ENCODE measurements around the gene TSC1.

Gene TSC1

DNA sequence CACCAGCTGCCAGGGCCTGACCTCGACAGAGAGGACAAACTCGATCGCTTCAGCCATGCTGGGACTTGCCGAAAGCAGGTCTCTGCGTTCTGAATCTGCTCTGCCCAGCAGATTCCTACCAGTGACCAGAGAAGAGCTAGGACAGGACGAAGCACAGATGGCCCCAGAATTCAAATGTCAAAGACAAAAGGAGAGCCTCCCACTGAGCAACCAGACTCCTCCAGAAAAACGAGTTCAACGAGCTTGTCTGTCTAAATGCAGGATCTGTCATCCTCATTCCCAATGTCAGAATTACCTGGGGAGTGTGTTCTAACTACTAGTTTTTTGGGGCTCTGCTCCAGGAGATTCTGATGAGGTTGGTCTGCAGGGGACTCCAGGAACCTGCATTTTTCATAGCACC lies 79.7 kb downstream of the TSC1 start:
- Histone ChIP-seq H3K9me3 (ENCODE audit: insufficient read depth, low read length) (no peaks in the 10 kb centered on the region), H3K27me3 (ENCODE audit: low read length) (no peaks in the 10 kb centered on the region)

DNA sequence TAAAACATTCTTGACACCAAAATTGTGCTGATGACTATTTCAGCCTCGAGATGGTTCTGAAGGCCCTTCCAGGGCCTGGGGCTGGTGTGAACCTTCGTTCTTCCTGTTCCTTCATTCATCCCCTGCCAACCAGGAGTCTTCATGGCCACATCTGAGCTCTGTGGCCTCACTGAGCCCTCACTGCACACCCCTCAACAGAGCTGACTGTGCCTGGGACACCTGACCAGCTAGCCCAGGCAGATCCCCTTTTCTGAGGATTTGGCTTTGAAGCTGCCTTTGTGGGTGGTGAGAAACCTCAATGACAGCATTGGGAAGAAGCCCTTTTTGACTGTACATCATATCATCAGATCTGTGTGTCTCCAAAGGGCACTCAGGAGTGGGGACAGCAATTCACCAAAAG lies 80.1 kb downstream of the TSC1 start:
- Histone ChIP-seq H3K79me2 (ENCODE audit: insufficient read depth, low read length) (no peaks in the 10 kb centered on the region), H3K9ac (ENCODE audit: low read length) (no peak overlapping the region), H4K20me1 (ENCODE audit: low read depth, low read length) (no peaks in the 10 kb centered on the region), H3K4me3 (ENCODE audit: insufficient read depth, low read length, poor library complexity, severe bottlenecking) (no peak overlapping the region), H3K4me2 (ENCODE audit: low read depth, low read length, poor library complexity, severe bottlenecking) (no peak overlapping the region), H3F3A (ENCODE audit: insufficient read depth) (no peaks in the 10 kb centered on the region), H3K36me3 (ENCODE audit: low read length) (no peaks in the 10 kb centered on the region), H3K9me3 (ENCODE audit: insufficient read depth, low read length) (no peaks in the 10 kb centered on the region), H3K9me2 (replicated peaks; ENCODE audit: insufficient read depth, low read length) (no peaks in the 10 kb centered on the region), H3K27me3 (ENCODE audit: low read length) (no peaks in the 10 kb centered on the region), H3K27ac (ENCODE audit: low read depth, low read length) (no peak overlapping the region), H2AFZ (ENCODE audit: low read depth, low read length, severe bottlenecking) (no peak overlapping the region)
- TF ChIP-seq EZH2phosphoT487 (conservative IDR thresholded peaks at IDR 0.05; ENCODE audit: low read length): no peak
- TF ChIP-seq, protein P1, sequence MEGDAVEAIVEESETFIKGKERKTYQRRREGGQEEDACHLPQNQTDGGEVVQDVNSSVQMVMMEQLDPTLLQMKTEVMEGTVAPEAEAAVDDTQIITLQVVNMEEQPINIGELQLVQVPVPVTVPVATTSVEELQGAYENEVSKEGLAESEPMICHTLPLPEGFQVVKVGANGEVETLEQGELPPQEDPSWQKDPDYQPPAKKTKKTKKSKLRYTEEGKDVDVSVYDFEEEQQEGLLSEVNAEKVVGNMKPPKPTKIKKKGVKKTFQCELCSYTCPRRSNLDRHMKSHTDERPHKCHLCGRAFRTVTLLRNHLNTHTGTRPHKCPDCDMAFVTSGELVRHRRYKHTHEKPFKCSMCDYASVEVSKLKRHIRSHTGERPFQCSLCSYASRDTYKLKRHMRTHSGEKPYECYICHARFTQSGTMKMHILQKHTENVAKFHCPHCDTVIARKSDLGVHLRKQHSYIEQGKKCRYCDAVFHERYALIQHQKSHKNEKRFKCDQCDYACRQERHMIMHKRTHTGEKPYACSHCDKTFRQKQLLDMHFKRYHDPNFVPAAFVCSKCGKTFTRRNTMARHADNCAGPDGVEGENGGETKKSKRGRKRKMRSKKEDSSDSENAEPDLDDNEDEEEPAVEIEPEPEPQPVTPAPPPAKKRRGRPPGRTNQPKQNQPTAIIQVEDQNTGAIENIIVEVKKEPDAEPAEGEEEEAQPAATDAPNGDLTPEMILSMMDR (IDR thresholded peaks at IDR 0.05; ENCODE audit: insufficient read depth, low read length, poor library complexity, severe bottlenecking): no peak

More for the DNA sequence above, 79.7 kb downstream of the TSC1 start:
- Histone ChIP-seq H4K20me1 (ENCODE audit: low read depth, low read length) (no peaks in the 10 kb centered on the region), H3K36me3 (ENCODE audit: low read length) (no peaks in the 10 kb centered on the region), H3K79me2 (ENCODE audit: insufficient read depth, low read length) (no peaks in the 10 kb centered on the region), H2AFZ (ENCODE audit: low read depth, low read length, severe bottlenecking) (no peak overlapping the region), H3K4me3 (ENCODE audit: insufficient read depth, low read length, poor library complexity, severe bottlenecking) (no peak overlapping the region), H3K9ac (ENCODE audit: low read length) (no peak overlapping the region), H3K27ac (ENCODE audit: low read depth, low read length) (no peak overlapping the region), H3K4me2 (ENCODE audit: low read depth, low read length, poor library complexity, severe bottlenecking) (no peak overlapping the region), H3F3A (ENCODE audit: insufficient read depth) (no peaks in the 10 kb centered on the region), H3K9me2 (replicated peaks; ENCODE audit: insufficient read depth, low read length) (no peaks in the 10 kb centered on the region)
- no peak for TF ChIP-seq EZH2phosphoT487 (conservative IDR thresholded peaks at IDR 0.05; ENCODE audit: low read length)
- TF ChIP-seq, protein P1 (IDR thresholded peaks at IDR 0.05; ENCODE audit: insufficient read depth, low read length, poor library complexity, severe bottlenecking): no peak

DNA sequence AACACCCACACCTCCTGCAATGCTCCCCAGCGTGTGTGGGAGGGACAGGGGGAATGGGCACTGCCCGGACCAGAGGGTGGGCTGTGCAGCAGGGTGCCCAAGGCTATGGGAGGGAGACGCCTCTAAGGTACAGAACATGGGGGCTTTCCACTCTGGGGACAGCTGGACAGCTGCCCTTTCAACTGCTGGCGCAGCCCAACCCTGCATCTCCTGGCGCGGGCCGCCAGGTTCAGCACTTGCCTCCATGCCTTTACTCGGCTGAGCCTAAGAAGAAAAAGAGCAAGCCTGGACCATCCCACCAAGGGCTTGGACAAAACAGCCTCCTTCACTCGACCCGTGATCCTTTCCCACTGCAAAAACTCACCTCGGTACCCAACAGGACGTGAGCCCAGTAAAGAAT lies 81.3 kb downstream of the TSC1 start:
- H3K79me2 ChIP-seq (ENCODE audit: insufficient read depth, low read length): no peaks in the 10 kb centered on the region
- H3K27me3 ChIP-seq (ENCODE audit: low read length): no peaks in the 10 kb centered on the region
- H3K36me3 ChIP-seq (ENCODE audit: low read length): no peaks in the 10 kb centered on the region
- H3K27ac ChIP-seq (ENCODE audit: low read depth, low read length): no peak overlapping the region
- no peaks in the 10 kb centered on the region for H3K9me2 ChIP-seq (replicated peaks; ENCODE audit: insufficient read depth, low read length)
- no peak overlapping the region for H3K4me2 ChIP-seq (ENCODE audit: low read depth, low read length, poor library complexity, severe bottlenecking)
- no peak overlapping the region for H3K9ac ChIP-seq (ENCODE audit: low read length)
- no peak for TF ChIP-seq EZH2phosphoT487 (conservative IDR thresholded peaks at IDR 0.05; ENCODE audit: low read length)
- TF ChIP-seq, protein P1 (IDR thresholded peaks at IDR 0.05; ENCODE audit: insufficient read depth, low read length, poor library complexity, severe bottlenecking): no peak
- H2AFZ ChIP-seq (ENCODE audit: low read depth, low read length, severe bottlenecking): no peak overlapping the region
- H4K20me1 ChIP-seq (ENCODE audit: low read depth, low read length): no peaks in the 10 kb centered on the region
- H3F3A ChIP-seq (ENCODE audit: insufficient read depth): no peaks in the 10 kb centered on the region
- H3K9me3 ChIP-seq (ENCODE audit: insufficient read depth, low read length): no peaks in the 10 kb centered on the region
- H3K4me3 ChIP-seq (ENCODE audit: insufficient read depth, low read length, poor library complexity, severe bottlenecking): no peak overlapping the region
